GM21576 (cell line): ENCODE data around the gene HIBCH.
"Not testable (repeated sequence)": the region's sequence is repeated elsewhere in the genome, so short reads cannot be mapped to it uniquely, and the experiment has no call there.

Experiments used
- ATAC-seq: cut with Tn5 transposase; IDR thresholded peaks from one replicate; pipeline ENCODE4 v1.9.1; 2021; ENCODE audit warnings: mild to moderate bottlenecking, moderate library complexity; ENCODE audit not compliant: unreplicated experiment

Gene HIBCH

GRCh38 chr2:190311893-190312634 is 7.6 kb downstream of the HIBCH start:
- ATAC-seq, result no peak

GRCh38 chr2:190308031-190308430 is 11.6 kb downstream of the HIBCH start:
- no peak for ATAC-seq

- no peak for ATAC-seq
These were observed 15.2 kb downstream of the HIBCH start for GRCh38 chr2:190304404-190304803.

- ATAC-seq, result no peak
These were observed 16.0 kb downstream of the HIBCH start for GRCh38 chr2:190303647-190304046.

- no peak for ATAC-seq
These were observed 17.6 kb downstream of the HIBCH start for GRCh38 chr2:190302052-190302451.

- ATAC-seq, result no peak
These were observed 18.6 kb downstream of the HIBCH start for GRCh38 chr2:190301032-190301431.

GRCh38 chr2:190297880-190298279 is 21.7 kb downstream of the HIBCH start:
- ATAC-seq, result not testable (repeated sequence)

- no peak for ATAC-seq
These were observed 35.8 kb downstream of the HIBCH start for GRCh38 chr2:190283783-190284182.

- ATAC-seq, result no peak
These were observed 38.9 kb downstream of the HIBCH start for GRCh38 chr2:190280565-190281350.

- ATAC-seq, result not testable (repeated sequence)
These were observed 40.1 kb downstream of the HIBCH start for GRCh38 chr2:190279256-190280134.

- no peak for ATAC-seq
These were observed 42.2 kb downstream of the HIBCH start for GRCh38 chr2:190277234-190278112.

GRCh38 chr2:190272457-190272842 is 47.2 kb downstream of the HIBCH start:
- no peak for ATAC-seq

GRCh38 chr2:190271783-190272456 is 47.7 kb downstream of the HIBCH start:
- no peak for ATAC-seq

- no peak for ATAC-seq
These were observed 49.3 kb downstream of the HIBCH start for GRCh38 chr2:190270298-190270697.

- ATAC-seq, result not testable (repeated sequence)
These were observed 49.9 kb downstream of the HIBCH start for GRCh38 chr2:190269699-190270098.

GRCh38 chr2:190267302-190267701 is 52.3 kb downstream of the HIBCH start:
- no peak for ATAC-seq

GRCh38 chr2:190266314-190266713 is 53.3 kb downstream of the HIBCH start:
- ATAC-seq, result no peak

GRCh38 chr2:190261851-190262250 is 57.8 kb downstream of the HIBCH start:
- no peak for ATAC-seq

- ATAC-seq, result no peak
These were observed 63.5 kb downstream of the HIBCH start for GRCh38 chr2:190256087-190256486.

GRCh38 chr2:190255676-190256075 is 64.0 kb downstream of the HIBCH start:
- ATAC-seq, result no peak
